NCI-H510A (cell line): ENCODE measurements around the gene FRMD5.

Source experiments
- DNase-seq: peaks from one replicate; lab custom pipeline; 2025; lab: John Stamatoyannopoulos, UW

Gene FRMD5

DNA sequence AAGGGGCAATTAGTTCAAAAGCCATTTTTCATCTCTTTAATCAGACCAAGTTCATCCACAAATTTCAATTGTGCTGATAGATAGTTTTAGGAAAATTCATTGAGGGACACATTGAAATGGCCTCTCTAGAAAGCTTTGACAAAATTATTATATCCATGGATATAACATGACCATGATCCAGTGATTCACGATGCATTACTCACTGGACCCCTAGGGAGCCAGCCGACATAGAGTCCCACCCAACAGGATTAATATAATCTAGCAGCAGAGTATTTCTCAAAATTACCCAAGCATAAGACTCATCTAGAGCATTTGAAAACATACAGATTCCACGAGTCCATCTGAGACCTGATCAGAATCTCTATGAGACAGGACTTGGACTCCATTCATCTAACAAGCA, 100.3 kb downstream of the FRMD5 start:
- no peak for DNase-seq

DNA sequence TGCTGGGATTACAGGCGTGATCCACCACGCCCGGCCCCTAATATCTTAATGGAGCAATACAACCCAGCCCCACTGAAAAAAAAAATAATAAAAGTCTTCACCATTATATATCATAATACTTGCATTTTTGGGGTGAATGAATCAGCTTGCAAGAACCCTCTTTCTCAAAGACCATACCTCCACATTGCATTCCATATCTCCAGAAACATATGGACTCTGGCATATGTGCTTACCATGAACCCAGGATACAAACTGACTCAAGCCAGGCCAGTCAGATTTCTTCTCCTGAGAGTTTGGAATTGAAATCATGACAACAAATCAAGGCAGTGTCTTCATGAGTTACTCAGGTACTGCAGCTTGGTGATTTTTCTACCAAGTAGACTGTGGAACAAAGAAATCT, 101.2 kb downstream of the FRMD5 start:
- DNase-seq = no peak

DNA sequence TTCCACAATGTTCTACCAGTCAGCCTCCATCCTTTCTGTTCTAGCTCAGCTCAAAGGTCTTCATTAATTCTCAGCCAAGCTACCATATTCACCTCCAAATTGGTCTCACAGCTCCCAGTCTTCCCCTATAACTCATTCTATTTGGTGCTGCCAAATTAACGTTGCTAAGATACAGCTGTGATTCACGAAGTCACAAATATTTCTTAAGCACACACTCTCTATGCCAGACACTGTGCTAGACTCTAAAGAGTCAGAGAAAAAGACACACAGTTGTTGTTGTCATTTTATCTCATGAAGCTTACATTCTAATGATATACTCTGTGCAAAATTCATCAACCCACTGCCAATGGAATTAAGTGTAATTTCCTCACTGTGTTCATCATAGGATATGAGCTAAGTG, 102.8 kb downstream of the FRMD5 start:
- no peak for DNase-seq

GRCh38 chr15:44087578-44088465, 107.2 kb downstream of the FRMD5 start:
- DNase-seq = no peak

DNA sequence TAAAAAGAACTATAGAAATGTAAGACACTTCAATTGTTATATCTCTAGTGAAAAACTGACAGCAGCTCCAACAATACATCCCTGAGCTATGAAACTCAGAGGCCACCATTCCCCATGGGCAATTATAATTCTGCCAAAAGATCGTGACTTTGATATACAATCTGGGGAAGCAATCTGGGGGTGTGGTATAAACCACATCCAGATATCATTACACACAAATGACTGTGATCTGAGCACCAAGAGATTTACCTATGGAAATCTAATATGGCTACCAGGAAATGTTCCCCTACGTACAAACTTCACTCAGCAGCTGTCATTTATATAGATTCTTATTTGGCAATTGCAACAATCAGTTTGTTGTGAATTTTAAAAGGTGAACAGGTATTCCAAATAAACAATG, 110.3 kb downstream of the FRMD5 start:
- DNase-seq = no peak

- no peak for DNase-seq
Measured at GRCh38 chr15:44084171-44084570, 110.9 kb downstream of the FRMD5 start.

- DNase-seq = no peak
Measured at GRCh38 chr15:44082558-44083157, 112.4 kb downstream of the FRMD5 start.

- DNase-seq = no peak
Measured at GRCh38 chr15:44081026-44082013, 113.8 kb downstream of the FRMD5 start.

DNA sequence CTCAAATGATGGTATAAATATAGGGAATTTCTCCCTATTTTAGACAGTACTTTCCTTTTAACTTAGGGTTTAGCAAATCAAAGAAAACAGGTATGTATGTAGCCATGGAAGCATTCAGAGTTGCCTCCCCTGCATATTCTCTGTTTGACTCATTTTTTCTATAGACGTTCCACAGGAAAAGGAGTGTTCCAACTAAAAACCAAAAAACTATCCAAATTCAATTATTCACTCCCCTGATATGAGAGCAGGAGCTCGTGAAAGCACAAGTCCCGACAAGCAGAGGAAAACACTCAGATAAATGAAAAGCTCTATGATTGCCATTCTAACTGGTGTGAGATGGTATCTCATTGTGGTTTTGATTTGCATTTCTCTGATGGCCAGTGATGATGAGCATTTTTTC, 119.5 kb downstream of the FRMD5 start:
- no peak for DNase-seq

- no peak for DNase-seq
Measured at GRCh38 chr15:44069489-44069888, 125.6 kb downstream of the FRMD5 start.

DNA sequence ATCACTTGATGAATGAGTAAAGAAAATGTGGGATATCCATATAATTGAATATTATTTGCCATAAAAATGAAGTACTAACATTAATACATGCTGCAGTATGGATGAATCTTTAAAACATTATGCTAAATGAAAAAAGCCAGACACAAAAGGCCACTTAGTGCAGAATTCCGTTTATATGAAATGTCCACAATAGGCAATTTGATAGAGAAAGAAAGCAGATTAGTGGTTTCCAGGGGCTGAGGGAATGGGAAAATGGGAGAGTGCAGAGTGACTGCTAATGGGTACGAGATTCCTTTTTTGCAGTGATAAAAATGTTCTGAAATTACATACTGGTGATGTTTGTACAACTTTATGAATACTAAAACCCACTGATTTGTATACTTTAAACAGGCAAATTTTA, 126.7 kb downstream of the FRMD5 start:
- no peak for DNase-seq

DNA sequence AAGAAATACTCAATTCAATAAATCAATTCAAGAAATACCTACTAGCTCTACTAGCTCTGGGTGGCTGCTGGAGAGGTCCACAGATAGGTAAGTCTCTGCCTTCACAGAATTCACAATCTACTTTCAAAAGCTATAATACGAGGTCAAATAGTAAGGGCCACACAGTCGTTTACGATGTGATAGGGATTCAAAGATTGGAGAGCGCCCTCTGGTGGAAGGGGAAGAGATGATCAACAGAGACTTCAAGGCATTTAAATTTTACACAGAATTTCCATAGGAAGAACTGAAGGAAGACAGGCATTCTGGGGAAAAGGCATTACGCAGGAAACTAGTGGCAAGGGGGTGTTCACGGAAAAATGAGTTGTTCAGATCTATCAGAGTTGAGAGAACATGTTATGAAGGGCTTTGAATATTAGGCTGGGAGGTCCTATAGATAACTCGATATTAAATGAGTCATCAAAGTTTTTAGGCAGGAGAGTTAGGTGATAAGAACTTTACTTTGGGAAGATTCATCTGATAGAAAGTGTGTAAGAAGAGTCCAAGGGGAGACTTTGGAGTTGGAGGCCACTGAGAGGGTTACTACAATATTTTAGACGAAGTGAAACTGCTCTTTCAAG, 128.8 kb downstream of the FRMD5 start:
- DNase-seq = no peak

GRCh38 chr15:44064706-44065105, 130.4 kb downstream of the FRMD5 start:
- no peak for DNase-seq

- DNase-seq = no peak
Measured at GRCh38 chr15:44058126-44058525, 136.9 kb downstream of the FRMD5 start.

- no peak for DNase-seq
Measured at GRCh38 chr15:44045661-44046060, 149.4 kb downstream of the FRMD5 start.

GRCh38 chr15:44045217-44045616, 149.9 kb downstream of the FRMD5 start:
- DNase-seq = no peak

GRCh38 chr15:44038755-44039191, 156.3 kb downstream of the FRMD5 start:
- DNase-seq = peak; percentile 52

- DNase-seq = no peak
Measured at GRCh38 chr15:44035781-44036699, 159.0 kb downstream of the FRMD5 start.

- DNase-seq = no peak
Measured at GRCh38 chr15:44034933-44035624, 160.0 kb downstream of the FRMD5 start.

DNA sequence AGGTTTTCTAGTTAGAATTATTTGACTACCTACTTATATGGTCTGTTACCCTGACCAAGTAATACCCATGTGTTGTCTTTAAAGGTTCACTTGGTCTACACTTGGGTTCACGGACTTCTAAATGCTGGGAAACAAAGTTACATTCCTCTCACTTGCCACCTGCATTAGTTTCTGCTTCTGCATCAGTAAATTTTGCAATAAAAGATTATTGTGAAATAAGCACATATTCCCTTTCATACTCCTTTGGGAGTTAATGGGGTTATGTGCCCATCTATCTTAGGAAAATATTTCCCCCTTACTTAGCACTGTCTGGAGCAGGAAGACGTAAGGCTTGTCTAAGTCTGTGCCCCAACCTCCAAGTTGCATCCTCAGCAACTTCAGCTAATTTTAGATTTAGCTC, 160.7 kb downstream of the FRMD5 start:
- no peak for DNase-seq
